ENCODE results near the gene AGER. TPM values are rescaled to one million over a fixed set of nuclear protein-coding genes. Genes with fewer than 3 reads are reported as not detected.
"Not testable (repeated sequence)": the region's sequence is repeated elsewhere in the genome, so short reads cannot be mapped to it uniquely, and the experiment has no call there.

Gene AGER
- total RNA-seq, 2 donors from 2014 or later, result 3.0 to 4.9 TPM

- DNase-seq, result no peak
- peak overlapping the region; percentile 42 to 90 for H3K4me3 ChIP-seq
- intact Hi-C loops (cut with DNase I), result no loop called here
- no peak for TF ChIP-seq CTCF (IDR thresholded peaks at IDR 0.05)
- no peak for TF ChIP-seq POLR2A (IDR thresholded peaks at IDR 0.05)
- no peaks in the 10 kb centered on the region for H3K27me3 ChIP-seq
- ATAC-seq, result no peak
- H3K9me3 ChIP-seq, result no peaks in the 10 kb centered on the region
- H3K4me1 ChIP-seq, result peaks cover 36% of the 10 kb centered on the region
- peak overlapping the region; percentile 86 to 97 (median 89) for H3K27ac ChIP-seq
- 0% methylated on average over 3 of the region's 23 CpGs; no CpG with 5 or more reads in 1 of the 2 donors for WGBS, 2 donors
- H3K36me3 ChIP-seq (replicated peaks in 1 of 2; ENCODE audit: insufficient read depth in 1 of 2, low read depth in 2 of 2), result peaks cover 0 to 2% of the 10 kb centered on the region in 2 donors
Observed at GRCh38 chr6:32189742-32190053, 5.6 kb upstream of the AGER start.

DNA sequence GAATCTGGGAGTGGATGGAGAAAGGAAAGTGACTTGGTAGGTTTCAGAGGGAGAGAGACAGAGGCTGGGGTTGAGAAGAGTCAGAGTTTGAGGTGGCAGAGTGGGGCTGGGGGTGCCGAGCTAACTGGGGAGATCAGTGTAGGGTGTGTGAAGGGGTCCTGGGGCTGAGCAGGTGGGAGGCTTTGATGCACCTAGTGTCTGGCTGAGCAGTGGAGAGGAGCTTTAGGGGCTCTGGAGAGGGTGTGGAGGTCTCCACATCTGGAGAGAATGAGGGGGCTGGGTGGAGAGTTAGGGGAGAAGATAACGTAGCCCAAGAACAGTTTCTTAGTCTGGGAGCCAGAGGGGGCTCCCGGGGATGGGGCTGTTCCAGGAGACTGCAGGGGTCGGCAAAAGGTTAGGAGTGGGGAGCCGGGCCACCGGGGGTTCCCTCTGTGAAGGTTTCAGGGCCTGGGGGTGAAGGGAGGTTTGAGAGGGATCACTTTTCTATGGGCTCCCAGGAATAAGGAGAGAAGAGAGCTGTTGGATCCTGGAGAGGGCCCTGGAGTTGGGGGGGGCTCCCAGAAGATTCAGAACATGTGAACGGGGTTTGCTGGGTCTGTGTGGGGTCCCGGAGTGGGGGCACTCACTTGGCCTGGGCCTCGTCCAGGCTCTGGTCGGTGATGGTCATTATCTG, 5.2 kb upstream of the AGER start:
- DNase-seq (no peak), ATAC-seq (no peak)
- peaks cover 33% of the 10 kb centered on the region for H3K4me1 ChIP-seq
- 5 to 10% methylated on average over 7 to 10 of the region's 10 CpGs for WGBS, 2 donors
- intact Hi-C loops (cut with DNase I), result no loop called here
- peaks cover 0 to 2% of the 10 kb centered on the region in 2 donors for H3K36me3 ChIP-seq (replicated peaks in 1 of 2; ENCODE audit: insufficient read depth in 1 of 2, low read depth in 2 of 2)
- peak overlapping the region; percentile 42 to 90 for H3K4me3 ChIP-seq
- no peaks in the 10 kb centered on the region for H3K9me3 ChIP-seq
- peak overlapping the region; percentile 86 to 97 (median 89) for H3K27ac ChIP-seq
- TF ChIP-seq CTCF (IDR thresholded peaks at IDR 0.05) (no peak), POLR2A (IDR thresholded peaks at IDR 0.05) (no peak)
- no peaks in the 10 kb centered on the region for H3K27me3 ChIP-seq

DNA sequence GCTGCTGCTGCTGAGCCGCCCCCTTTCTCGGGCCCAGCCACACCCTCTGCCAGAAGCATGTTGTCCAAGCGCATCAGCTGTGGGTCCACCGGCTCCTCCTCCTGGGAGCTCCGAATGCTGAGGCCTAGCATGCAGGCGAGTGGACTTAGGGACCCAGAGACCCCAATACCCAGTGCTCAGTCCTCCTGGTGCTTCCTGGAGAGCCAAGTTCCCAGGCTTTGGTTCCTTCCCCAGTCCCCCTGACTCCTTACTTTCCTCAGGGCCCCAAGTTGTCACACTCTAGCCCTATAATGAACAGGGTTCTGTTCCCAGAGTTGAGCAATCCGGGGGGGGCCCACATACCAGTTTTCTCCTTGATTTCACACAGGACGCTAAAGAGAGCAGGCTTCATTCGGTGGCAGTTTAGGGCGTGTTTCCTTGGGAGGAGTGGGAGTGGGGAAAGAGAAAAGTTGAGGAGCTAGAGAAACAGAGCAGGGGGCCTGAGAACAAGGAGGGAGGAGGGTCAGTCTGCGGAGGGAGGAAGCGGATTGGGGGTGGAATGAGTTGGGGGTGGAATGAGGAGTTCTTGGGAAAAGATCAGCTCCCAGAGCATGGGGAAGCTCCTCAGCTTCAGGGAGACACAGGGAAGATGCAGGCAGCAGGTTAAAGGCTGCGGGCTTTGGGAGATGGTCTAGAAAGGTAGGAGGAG, 4.5 kb upstream of the AGER start:
- H3K36me3 ChIP-seq (replicated peaks in 1 of 2; ENCODE audit: insufficient read depth in 1 of 2, low read depth in 2 of 2), result peaks cover 0 to 2% of the 10 kb centered on the region in 2 donors
- H3K4me3 ChIP-seq, result no peak overlapping the region
- intact Hi-C loops (cut with DNase I), result no loop called here
- 37 to 43% methylated on average over 7 to 13 of the region's 13 CpGs for WGBS, 2 donors
- H3K9me3 ChIP-seq, result no peaks in the 10 kb centered on the region
- H3K27ac ChIP-seq, result peak overlapping the region in 3 of 4 donors; percentile 86 to 97 (median 88)
- ATAC-seq (no peak), DNase-seq (no peak)
- H3K4me1 ChIP-seq, result peaks cover 33% of the 10 kb centered on the region
- H3K27me3 ChIP-seq, result no peaks in the 10 kb centered on the region
- TF ChIP-seq CTCF (IDR thresholded peaks at IDR 0.05), result no peak
- TF ChIP-seq POLR2A (IDR thresholded peaks at IDR 0.05), result no peak

GRCh38 chr6:32187725-32188380, 3.8 kb upstream of the AGER start:
- ATAC-seq; intact Hi-C loops (cut with DNase I); H3K4me3 ChIP-seq; H3K9me3 ChIP-seq; H3K27me3 ChIP-seq; H3K36me3 ChIP-seq (replicated peaks in 1 of 2; ENCODE audit: insufficient read depth in 1 of 2, low read depth in 2 of 2); DNase-seq: not testable (repeated sequence)
- peak overlapping the region in 2 of 4 donors; percentile 86 to 88 for H3K27ac ChIP-seq
- peaks cover 33% of the 10 kb centered on the region for H3K4me1 ChIP-seq
- 80 to 82% methylated on average over 7 to 18 of the region's 18 CpGs for WGBS, 2 donors

DNA sequence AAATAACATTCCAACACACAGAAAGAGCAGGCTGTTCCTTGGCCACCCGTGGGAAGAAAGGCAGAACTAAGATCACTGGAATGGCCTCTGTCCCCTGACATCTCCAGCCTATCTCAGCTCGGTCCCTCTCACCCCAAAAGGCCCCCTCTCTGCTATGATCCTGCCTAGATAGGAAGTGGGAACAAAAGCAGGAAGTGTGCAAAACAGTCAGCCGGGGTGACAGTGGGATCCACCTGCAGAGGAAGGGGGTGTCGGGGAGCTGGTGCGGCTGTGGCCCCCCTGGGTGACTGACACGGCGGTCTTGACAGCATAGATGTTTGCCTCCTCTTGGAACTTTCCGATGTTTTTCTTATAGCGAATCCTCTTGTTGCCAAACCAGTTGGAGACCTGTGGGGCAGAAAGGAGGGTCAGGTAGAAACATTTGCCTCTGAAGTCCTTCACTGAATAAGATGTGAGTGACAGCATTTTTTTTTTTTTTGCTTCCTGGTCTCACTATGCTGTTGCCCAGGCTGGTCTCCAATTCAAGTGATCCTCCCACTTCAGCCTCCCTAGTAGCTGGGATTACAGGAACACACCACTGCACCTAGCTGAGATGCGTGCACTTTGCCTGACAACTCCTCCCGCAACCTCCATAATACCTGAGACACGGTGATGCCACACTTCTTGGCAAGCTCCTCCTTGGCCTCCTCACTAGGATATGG, 3.1 kb upstream of the AGER start:
- DNase-seq (no peak), ATAC-seq (no peak)
- intact Hi-C loops (cut with DNase I), result no loop called here
- Histone ChIP-seq H3K27me3 (no peaks in the 10 kb centered on the region), H3K36me3 (replicated peaks in 1 of 2; ENCODE audit: insufficient read depth in 1 of 2, low read depth in 2 of 2) (peaks cover 0 to 6% of the 10 kb centered on the region in 2 donors), H3K9me3 (no peaks in the 10 kb centered on the region), H3K4me3 (no peak overlapping the region), H3K4me1 (peaks cover 33% of the 10 kb centered on the region), H3K27ac (peak overlapping the region in 2 of 4 donors; percentile 59 to 68)
- WGBS, 2 donors, result 61 to 79% methylated on average over 11 to 12 of the region's 12 CpGs
- TF ChIP-seq CTCF (IDR thresholded peaks at IDR 0.05), result no peak
- no peak for TF ChIP-seq POLR2A (IDR thresholded peaks at IDR 0.05)

DNA sequence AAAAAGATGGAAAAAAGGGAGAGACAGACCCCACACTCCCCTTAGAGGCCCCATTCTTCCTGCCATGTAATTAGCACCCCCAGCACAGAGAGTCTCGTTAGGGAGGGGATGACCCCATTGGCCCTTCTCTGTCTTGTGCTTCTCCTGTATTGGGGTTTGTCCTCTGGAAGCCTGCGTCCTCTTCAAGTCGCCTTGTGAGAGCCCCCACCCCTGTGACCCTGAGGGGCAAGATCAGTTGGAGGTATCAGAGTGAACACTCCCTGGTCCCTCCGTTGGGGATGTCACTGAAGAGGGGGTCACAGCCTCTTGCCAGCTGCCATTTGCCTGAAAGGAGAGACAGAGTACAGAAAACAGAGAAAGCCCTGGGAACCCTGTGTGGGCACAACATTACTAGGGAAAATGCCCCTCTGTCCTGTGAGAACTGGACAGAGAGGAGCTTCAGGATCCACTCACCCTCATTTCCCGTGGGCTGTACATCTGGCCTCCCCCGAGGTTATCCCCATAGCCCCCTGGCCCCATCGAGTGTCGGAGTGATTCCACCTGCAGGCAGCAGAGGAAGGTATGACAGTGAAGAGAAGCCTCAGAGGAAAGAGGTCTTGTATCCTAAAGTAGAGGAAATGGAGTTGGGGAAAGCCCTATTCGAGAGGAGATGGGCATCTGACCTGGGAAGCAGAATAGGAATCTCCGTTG, 2.2 kb upstream of the AGER start:
- intact Hi-C loops (cut with DNase I); H3K36me3 ChIP-seq (replicated peaks in 1 of 2; ENCODE audit: insufficient read depth in 1 of 2, low read depth in 2 of 2); DNase-seq; H3K27me3 ChIP-seq; ATAC-seq; H3K9me3 ChIP-seq; H3K4me3 ChIP-seq: not testable (repeated sequence)
- peak overlapping the region in 3 of 4 donors; percentile 54 to 68 (median 59) for H3K27ac ChIP-seq
- 60 to 69% methylated on average over 9 to 10 of the region's 10 CpGs for WGBS, 2 donors
- peaks cover 33% of the 10 kb centered on the region for H3K4me1 ChIP-seq

GRCh38 chr6:32185681-32186131, 1.7 kb upstream of the AGER start:
- peak overlapping the region in 3 of 4 donors; percentile 54 to 68 (median 59) for H3K27ac ChIP-seq
- WGBS, 2 donors, result 39 to 55% methylated on average over 11 of the region's 11 CpGs
- H3K9me3 ChIP-seq; intact Hi-C loops (cut with DNase I); H3K36me3 ChIP-seq (replicated peaks in 1 of 2; ENCODE audit: insufficient read depth in 1 of 2, low read depth in 2 of 2); H3K4me3 ChIP-seq; H3K27me3 ChIP-seq: not testable (repeated sequence)
- peak; percentile 66 to 84 (median 71) for DNase-seq
- peaks cover 28% of the 10 kb centered on the region for H3K4me1 ChIP-seq
- peak; percentile 68 for ATAC-seq
